ENCODE data around the gene C11orf68. TPM values are rescaled to one million over a fixed set of nuclear protein-coding genes. Genes with fewer than 3 reads are reported as not detected.

C11orf68 gene
- total and polyA plus RNA-seq, 9 of the 15 experiments (the other 6 are each of a cell fraction or from before 2014, with no cell fraction given): 3.6 to 35.9 (median 12.8) TPM

- TF ChIP-seq SRSF3 (IDR thresholded peaks at IDR 0.05; ENCODE audit: insufficient read depth, low read length) (no peak), ZBTB17 (CRISPR knock-in tag; IDR thresholded peaks at IDR 0.05) (no peak), SETDB1 (IDR thresholded peaks at IDR 0.05; ENCODE audit: low read length) (no peak), CREB1 (IDR thresholded peaks at IDR 0.05) (0 out of 2 replicates have a peak, but pooled peaks have one; percentile 46), CREB1 (CRISPR knock-in tag; IDR thresholded peaks at IDR 0.05) (no peak; the same call in 1 of the 2 replicates), KDM4B (IDR thresholded peaks at IDR 0.05; ENCODE audit: borderline replicate concordance in 2 of 2, low read depth in 1 of 2) (no peak), ZNF124 (CRISPR knock-in tag; IDR thresholded peaks at IDR 0.05) (no peak), TRIM25 (IDR thresholded peaks at IDR 0.05; ENCODE audit: borderline replicate concordance) (no peak), DLX4 (CRISPR knock-in tag; IDR thresholded peaks at IDR 0.05) (no peak; the same call in 1 of the 2 replicates), NELFE (IDR thresholded peaks at IDR 0.05; ENCODE audit: insufficient read depth, insufficient read length) (no peak), L3MBTL2 (IDR thresholded peaks at IDR 0.05) (peak; percentile 74), ZBTB33 (CRISPR knock-in tag; IDR thresholded peaks at IDR 0.05) (no peak), ATF2 (CRISPR knock-in tag; IDR thresholded peaks at IDR 0.05) (no peak), ZNF449 (CRISPR knock-in tag; IDR thresholded peaks at IDR 0.05) (no peak), TSC22D4 (tag; IDR thresholded peaks at IDR 0.05) (no peak), SIRT6 (IDR thresholded peaks at IDR 0.05; ENCODE audit: low read depth, low read length) (no peak), BRCA1 (IDR thresholded peaks at IDR 0.05) (no peak), BRCA1 (CRISPR knock-in tag; IDR thresholded peaks at IDR 0.05) (no peak), ARID3A (IDR thresholded peaks at IDR 0.05; ENCODE audit: borderline replicate concordance, low read depth, low read length) (no peak)
Observed at GRCh38 chr11:65873318-65874156, 45.3 kb downstream of the C11orf68 start (continued).
